ENCODE data around the gene VBP1. TPM values are rescaled to one million over a fixed set of nuclear protein-coding genes. Genes with fewer than 3 reads are reported as not detected.
"Not testable (repeated sequence)": the region's sequence is repeated elsewhere in the genome, so short reads cannot be mapped to it uniquely, and the experiment has no call there.

The VBP1 gene
- total RNA-seq, 4 donors from 2014 or later = 36.8 to 46.2 (median 39.0) TPM

GRCh38 chrX:155263854-155264628 is 47.8 kb downstream of the VBP1 start, which contains the start of gene RAB39B:
Gene RAB39B, minus strand, starts transcription at chrX:155264491. Its CDS starts 203 bp downstream, at chrX:155264288.
- H3K4me1 ChIP-seq = no peaks in the 10 kb centered on the region
- H3K27me3 ChIP-seq = no peaks in the 10 kb centered on the region
- H3K9me3 ChIP-seq = no peaks in the 10 kb centered on the region
- no peak for TF ChIP-seq CTCF (IDR thresholded peaks at IDR 0.05)
- TF ChIP-seq POLR2A (IDR thresholded peaks at IDR 0.05) = no peak
- peak; percentile 45 to 61 for DNase-seq
- WGBS, 2 donors = 0 to 5% methylated on average over 3 to 16 of the region's 58 CpGs
- intact Hi-C loops (cut with DNase I) = no loop called here
- no peak within 1 kb of the TSS for H3K27ac ChIP-seq
- H3K4me3 ChIP-seq (replicated peaks in 1 of 3) = peak within 1 kb of the TSS in 2 of 3 donors; percentile 21 to 37
- H3K36me3 ChIP-seq = no peaks in the 10 kb centered on the region

GRCh38 chrX:155266439-155266838 is 50.2 kb downstream of the VBP1 start:
- no peak overlapping the region for H3K4me3 ChIP-seq (replicated peaks in 1 of 3)
- H3K9me3 ChIP-seq = no peaks in the 10 kb centered on the region
- H3K27me3 ChIP-seq = no peaks in the 10 kb centered on the region
- H3K27ac ChIP-seq = no peak overlapping the region
- no peak for DNase-seq
- intact Hi-C loops (cut with DNase I) = no loop called here
- TF ChIP-seq POLR2A (IDR thresholded peaks at IDR 0.05) (no peak), CTCF (IDR thresholded peaks at IDR 0.05) (no peak)
- no peaks in the 10 kb centered on the region for H3K36me3 ChIP-seq
- WGBS, 2 donors = 83 to 86% methylated on average over 1 of the region's 1 CpG
- H3K4me1 ChIP-seq = no peaks in the 10 kb centered on the region

GRCh38 chrX:155267995-155268394 is 51.7 kb downstream of the VBP1 start:
- 88 to 92% methylated on average over 1 of the region's 1 CpG for WGBS, 2 donors
- H3K36me3 ChIP-seq; H3K4me1 ChIP-seq; intact Hi-C loops (cut with DNase I); H3K9me3 ChIP-seq; H3K27me3 ChIP-seq; DNase-seq; H3K4me3 ChIP-seq (replicated peaks in 1 of 3); H3K27ac ChIP-seq: not testable (repeated sequence)

- Histone ChIP-seq H3K9me3 (no peaks in the 10 kb centered on the region), H3K4me3 (replicated peaks in 1 of 3) (no peak overlapping the region), H3K27me3 (no peaks in the 10 kb centered on the region), H3K4me1 (no peaks in the 10 kb centered on the region), H3K27ac (no peak overlapping the region), H3K36me3 (no peaks in the 10 kb centered on the region)
- TF ChIP-seq CTCF (IDR thresholded peaks at IDR 0.05) (no peak), POLR2A (IDR thresholded peaks at IDR 0.05) (no peak)
- 93 to 100% methylated on average over 1 of the region's 1 CpG for WGBS, 2 donors
- intact Hi-C loops (cut with DNase I) = no loop called here
- no peak for DNase-seq
Measured at GRCh38 chrX:155270969-155271368, 54.7 kb downstream of the VBP1 start.

- intact Hi-C loops (cut with DNase I) = no loop called here
- DNase-seq = no peak
- 95 to 100% methylated on average over 1 of the region's 1 CpG for WGBS, 2 donors
- H3K9me3 ChIP-seq = no peaks in the 10 kb centered on the region
- H3K4me3 ChIP-seq (replicated peaks in 1 of 3) = no peak overlapping the region
- peaks cover 0 to 7% of the 10 kb centered on the region in 2 donors for H3K36me3 ChIP-seq
- no peaks in the 10 kb centered on the region for H3K4me1 ChIP-seq
- H3K27ac ChIP-seq = no peak overlapping the region
- no peaks in the 10 kb centered on the region for H3K27me3 ChIP-seq
- TF ChIP-seq CTCF (IDR thresholded peaks at IDR 0.05) = no peak
- TF ChIP-seq POLR2A (IDR thresholded peaks at IDR 0.05) = no peak
Measured at GRCh38 chrX:155279873-155280272, 63.6 kb downstream of the VBP1 start.

Other genes starting within 250 kb of the VBP1 start
- 10 to 100 TPM; 17.3 to 43.1 (median 29.3) TPM for gene F8, start 193.7 kb upstream of the VBP1 start, total RNA-seq
- 10 to 100 TPM; 50.7 to 78.5 (median 69.0) TPM for gene FUNDC2, start 189.6 kb upstream of the VBP1 start, total RNA-seq
- 10 to 100 TPM; 10.5 to 29.5 (median 21.8) TPM for gene CMC4, start 145.3 kb upstream of the VBP1 start, total RNA-seq
- gene MTCP1, start 145.3 kb upstream of the VBP1 start, total RNA-seq = 1 to 10 TPM in 1 of 4 donors, under 1 TPM in 3; 0.78 to 4.3 (median 0.92) TPM
- 10 to 100 TPM in 3 of 4 donors, 1 to 10 TPM in 1; 9.7 to 21.9 (median 18.0) TPM for gene BRCC3, start 145.0 kb upstream of the VBP1 start, total RNA-seq
- 1 to 10 TPM; 2.1 to 4.3 (median 3.3) TPM for gene RAB39B, start 48.0 kb downstream of the VBP1 start, total RNA-seq
- 10 to 100 TPM; 55.8 to 78.3 (median 71.8) TPM for gene CLIC2, start 118.2 kb downstream of the VBP1 start, total RNA-seq
- gene F8A2, start 165.6 kb downstream of the VBP1 start, total RNA-seq = not detected
- 10 to 100 TPM; 17.2 to 33.0 (median 30.8) TPM for gene F8A3, start 242.2 kb downstream of the VBP1 start, total RNA-seq